ENCODE measurements around the gene RPL18.

GRCh38 chr19:48651683-48652048 is 32.7 kb upstream of the RPL18 start:
- TF ChIP-seq TAF1 (IDR thresholded peaks at IDR 0.05; ENCODE audit: borderline replicate concordance, low read depth, low read length) = no peak
- TF ChIP-seq POLR2A (IDR thresholded peaks at IDR 0.05; ENCODE audit: low read depth, low read length) = no peak
